Stomach (tissue), 4 donors: ENCODE results near the gene PRDM16.

Experiments used
- EP300 ChIP-seq: sonication (generic); formaldehyde crosslinking; IDR thresholded peaks from one replicate; pipeline ENCODE4 v1.6.1; 2017; ENCODE audit warnings: antibody characterized with exemption
- POLR2AphosphoS5 ChIP-seq, 3 donors: sonication (generic); formaldehyde crosslinking; IDR thresholded peaks; one replicate each; pipeline ENCODE4 v1.6.1; 2016; ENCODE audit warnings: antibody characterized with exemption in 3 of 3
- TF ChIP-seq, protein P1 (sequence below), 7 experiments: fragments of 450-650 bp in 4 of 7; fragments of 200-600 bp in 3 of 7; sonication (generic) in 3 of 7; IDR thresholded peaks; one replicate each; pipeline ENCODE4 v1.5.1; 2016 to 2019; ENCODE audit warnings: antibody characterized with exemption in 7 of 7, control low read depth in 2 of 7, mild to moderate bottlenecking in 1 of 7

DNA sequence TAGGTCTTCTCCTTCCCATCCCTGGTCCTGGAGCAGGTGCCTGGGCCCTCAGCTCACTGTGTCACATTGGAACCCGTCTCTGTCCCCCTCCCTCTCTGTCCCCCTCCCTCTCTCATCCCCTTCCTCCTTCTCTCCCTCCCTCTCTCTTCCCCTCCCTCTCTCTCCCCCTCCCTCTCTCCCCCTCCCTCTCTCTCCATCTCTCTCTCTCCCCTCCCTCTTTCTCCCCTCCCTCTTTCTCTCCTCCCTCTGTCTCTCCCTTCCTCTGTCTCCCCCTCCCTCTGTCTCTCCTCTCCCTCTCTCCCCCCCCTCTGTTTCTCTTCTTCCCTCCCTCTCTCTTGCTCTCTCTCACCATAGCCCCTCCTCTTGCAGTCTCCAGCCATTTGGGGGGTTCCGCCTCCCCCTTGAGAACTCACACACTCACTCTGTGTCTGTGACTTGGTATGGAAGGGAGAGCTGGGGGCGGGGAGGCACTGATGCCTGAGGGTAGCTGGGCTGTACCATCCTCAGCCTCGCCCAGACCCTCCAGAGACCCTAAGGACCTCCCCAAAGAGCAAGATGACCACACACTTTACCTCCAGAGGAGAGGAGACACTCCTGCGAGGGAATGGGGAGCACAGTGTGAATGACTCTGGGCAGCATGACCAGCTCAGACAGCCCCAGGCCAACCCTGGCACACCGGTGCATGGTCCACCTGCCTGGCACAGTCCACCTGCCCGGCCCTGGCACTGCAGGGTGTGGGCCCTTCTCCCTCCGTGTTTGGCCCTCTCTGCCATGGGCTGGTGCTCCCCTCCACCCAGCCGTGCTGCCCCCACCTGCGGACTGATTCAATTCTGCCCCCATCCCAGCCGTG is 282.7 kb downstream of the PRDM16 start:
- TF ChIP-seq, protein P1, sequence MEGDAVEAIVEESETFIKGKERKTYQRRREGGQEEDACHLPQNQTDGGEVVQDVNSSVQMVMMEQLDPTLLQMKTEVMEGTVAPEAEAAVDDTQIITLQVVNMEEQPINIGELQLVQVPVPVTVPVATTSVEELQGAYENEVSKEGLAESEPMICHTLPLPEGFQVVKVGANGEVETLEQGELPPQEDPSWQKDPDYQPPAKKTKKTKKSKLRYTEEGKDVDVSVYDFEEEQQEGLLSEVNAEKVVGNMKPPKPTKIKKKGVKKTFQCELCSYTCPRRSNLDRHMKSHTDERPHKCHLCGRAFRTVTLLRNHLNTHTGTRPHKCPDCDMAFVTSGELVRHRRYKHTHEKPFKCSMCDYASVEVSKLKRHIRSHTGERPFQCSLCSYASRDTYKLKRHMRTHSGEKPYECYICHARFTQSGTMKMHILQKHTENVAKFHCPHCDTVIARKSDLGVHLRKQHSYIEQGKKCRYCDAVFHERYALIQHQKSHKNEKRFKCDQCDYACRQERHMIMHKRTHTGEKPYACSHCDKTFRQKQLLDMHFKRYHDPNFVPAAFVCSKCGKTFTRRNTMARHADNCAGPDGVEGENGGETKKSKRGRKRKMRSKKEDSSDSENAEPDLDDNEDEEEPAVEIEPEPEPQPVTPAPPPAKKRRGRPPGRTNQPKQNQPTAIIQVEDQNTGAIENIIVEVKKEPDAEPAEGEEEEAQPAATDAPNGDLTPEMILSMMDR (IDR thresholded peaks at IDR 0.05), result no peak
- no peak for TF ChIP-seq POLR2AphosphoS5 (IDR thresholded peaks at IDR 0.05)
- TF ChIP-seq EP300, result no peak
